ENCODE measurements around the gene GDPD2. TPM values are rescaled to one million over a fixed set of nuclear protein-coding genes. Genes with fewer than 3 reads are reported as not detected.

GDPD2 gene
- total RNA-seq, 3 donors from 2014 or later = 0.15 TPM; not detected in 2

- Histone ChIP-seq H3K4me1 (no peaks in the 10 kb centered on the region), H3K27ac (peak overlapping the region; percentile 78 to 83), H3K27me3 (peaks cover 0 to 53% of the 10 kb centered on the region in 2 donors), H3K4me3 (peak overlapping the region; percentile 51 to 70 (median 60)), H3K36me3 (no peaks in the 10 kb centered on the region), H3K9me3 (no peaks in the 10 kb centered on the region)
- peak; percentile 59 to 63 for DNase-seq (ENCODE audit: low spot score in 2 of 2)
- intact Hi-C loops (cut with DNase I; ENCODE audit: low total_unique reads) = no loop called here
- TF ChIP-seq POLR2A (IDR thresholded peaks at IDR 0.05) = no peak
- TF ChIP-seq CTCF (IDR thresholded peaks at IDR 0.05) = peak in 2 of 3 donors; percentile 58 to 63
- TF ChIP-seq POLR2AphosphoS5 (IDR thresholded peaks at IDR 0.05) = peak in 1 of 3 donors; percentile 24
These were observed 10.8 kb downstream of the GDPD2 start for GRCh38 chrX:70433848-70434351.

- TF ChIP-seq POLR2A (IDR thresholded peaks at IDR 0.05) (no peak), CTCF (IDR thresholded peaks at IDR 0.05) (no peak), POLR2AphosphoS5 (IDR thresholded peaks at IDR 0.05) (peak in 1 of 3 donors; percentile 3)
- intact Hi-C loops (cut with DNase I; ENCODE audit: low total_unique reads) = no loop called here
- H3K27ac ChIP-seq = peak overlapping the region; percentile 78 to 83
- peak overlapping the region; percentile 51 to 70 (median 60) for H3K4me3 ChIP-seq
- no peaks in the 10 kb centered on the region for H3K4me1 ChIP-seq
- peak; percentile 81 to 82 for DNase-seq (ENCODE audit: low spot score in 2 of 2)
- H3K9me3 ChIP-seq = no peaks in the 10 kb centered on the region
- H3K36me3 ChIP-seq = no peaks in the 10 kb centered on the region
- H3K27me3 ChIP-seq = peaks cover 0 to 55% of the 10 kb centered on the region in 2 donors
These were observed 11.3 kb downstream of the GDPD2 start for GRCh38 chrX:70434352-70434866.

- Histone ChIP-seq H3K9me3 (no peaks in the 10 kb centered on the region), H3K27ac (peak overlapping the region; percentile 1 to 43), H3K4me1 (no peaks in the 10 kb centered on the region), H3K4me3 (peak overlapping the region; percentile 51 to 70 (median 60)), H3K36me3 (no peaks in the 10 kb centered on the region), H3K27me3 (peaks cover 0 to 55% of the 10 kb centered on the region in 2 donors)
- DNase-seq (ENCODE audit: low spot score in 2 of 2) = no peak
- TF ChIP-seq POLR2AphosphoS5 (IDR thresholded peaks at IDR 0.05) (no peak), CTCF (IDR thresholded peaks at IDR 0.05) (no peak), POLR2A (IDR thresholded peaks at IDR 0.05) (no peak)
- intact Hi-C loops (cut with DNase I; ENCODE audit: low total_unique reads) = no loop called here
These were observed 11.9 kb downstream of the GDPD2 start for GRCh38 chrX:70434914-70435586.

- intact Hi-C loops (cut with DNase I; ENCODE audit: low total_unique reads) = no loop called here
- H3K36me3 ChIP-seq = no peaks in the 10 kb centered on the region
- DNase-seq (ENCODE audit: low spot score in 2 of 2) = no peak
- H3K4me1 ChIP-seq = no peaks in the 10 kb centered on the region
- H3K4me3 ChIP-seq = no peak overlapping the region
- TF ChIP-seq POLR2AphosphoS5 (IDR thresholded peaks at IDR 0.05) (no peak), CTCF (IDR thresholded peaks at IDR 0.05) (no peak), POLR2A (IDR thresholded peaks at IDR 0.05) (no peak)
- H3K27ac ChIP-seq = no peak overlapping the region
- H3K27me3 ChIP-seq = peaks cover 0 to 62% of the 10 kb centered on the region in 2 donors
- no peaks in the 10 kb centered on the region for H3K9me3 ChIP-seq
These were observed 13.2 kb downstream of the GDPD2 start for GRCh38 chrX:70436343-70436742.

- Histone ChIP-seq H3K27ac (no peak overlapping the region), H3K4me3 (no peak overlapping the region), H3K4me1 (no peaks in the 10 kb centered on the region), H3K9me3 (no peaks in the 10 kb centered on the region), H3K27me3 (peaks cover 0 to 58% of the 10 kb centered on the region in 2 donors), H3K36me3 (no peaks in the 10 kb centered on the region)
- DNase-seq (ENCODE audit: low spot score in 2 of 2) = no peak
- intact Hi-C loops (cut with DNase I; ENCODE audit: low total_unique reads) = no loop called here
- no peak for TF ChIP-seq CTCF (IDR thresholded peaks at IDR 0.05)
- TF ChIP-seq POLR2A (IDR thresholded peaks at IDR 0.05) = no peak
- no peak for TF ChIP-seq POLR2AphosphoS5 (IDR thresholded peaks at IDR 0.05)
These were observed 13.9 kb downstream of the GDPD2 start for GRCh38 chrX:70437011-70437410.

Measured in breast epithelium (tissue), 4 donors.